NCI-H2196 treated with DMSO at 0.1 percent for 48 hours (cell line): Measurements from ENCODE around the gene TNIK.
"Not testable (repeated sequence)": the region's sequence is repeated elsewhere in the genome, so short reads cannot be mapped to it uniquely, and the experiment has no call there.

Source experiments
- DNase-seq: peaks from one replicate; lab custom pipeline; 2025; ENCODE audit not compliant: unreplicated experiment; lab: John Stamatoyannopoulos, UW

TNIK gene

GRCh38 chr3:171287761-171288160, 172.4 kb downstream of the TNIK start:
- not testable (repeated sequence) for DNase-seq

GRCh38 chr3:171286580-171287249, 173.5 kb downstream of the TNIK start:
- peak; percentile 56 for DNase-seq

GRCh38 chr3:171285287-171285686, 174.9 kb downstream of the TNIK start:
- DNase-seq, result no peak

GRCh38 chr3:171284308-171285075, 175.7 kb downstream of the TNIK start:
- DNase-seq, result no peak

GRCh38 chr3:171283848-171284222, 176.4 kb downstream of the TNIK start:
- no peak for DNase-seq

GRCh38 chr3:171283183-171283847, 176.9 kb downstream of the TNIK start:
- no peak for DNase-seq

GRCh38 chr3:171282041-171282440, 178.2 kb downstream of the TNIK start:
- DNase-seq, result no peak

GRCh38 chr3:171281256-171281992, 178.8 kb downstream of the TNIK start:
- DNase-seq, result no peak

GRCh38 chr3:171279972-171280371, 180.2 kb downstream of the TNIK start:
- DNase-seq, result no peak

GRCh38 chr3:171278299-171278590, 182.0 kb downstream of the TNIK start:
- DNase-seq, result no peak

GRCh38 chr3:171277456-171278298, 182.5 kb downstream of the TNIK start:
- no peak for DNase-seq

GRCh38 chr3:171276923-171277322, 183.3 kb downstream of the TNIK start:
- no peak for DNase-seq

GRCh38 chr3:171274222-171274621, 186.0 kb downstream of the TNIK start:
- no peak for DNase-seq

- DNase-seq, result no peak
Measured at GRCh38 chr3:171270541-171270940, 189.7 kb downstream of the TNIK start.

- no peak for DNase-seq
Measured at GRCh38 chr3:171269542-171269941, 190.7 kb downstream of the TNIK start.

- no peak for DNase-seq
Measured at GRCh38 chr3:171268677-171269076, 191.5 kb downstream of the TNIK start.

- peak; percentile 63 for DNase-seq
Measured at GRCh38 chr3:171267104-171267503, 193.1 kb downstream of the TNIK start.

- DNase-seq, result no peak
Measured at GRCh38 chr3:171266740-171267073, 193.5 kb downstream of the TNIK start.

GRCh38 chr3:171266034-171266739, 194.0 kb downstream of the TNIK start:
- no peak for DNase-seq

- DNase-seq, result no peak
Measured at GRCh38 chr3:171264758-171265157, 195.4 kb downstream of the TNIK start.
